Gastrocnemius medialis (tissue), 4 donors: ENCODE measurements around the gene PALLD. TPM values are rescaled to one million over a fixed set of nuclear protein-coding genes. Genes with fewer than 3 reads are reported as not detected.

Source experiments
- ATAC-seq, 2 donors: fragments of 150-250 bp; one replicate each; pipeline ENCODE4 v1.9.1; 2016
- DNase-seq, 2 donors: peaks; one replicate each; pipeline ENCODE4 v3.0.0-alpha.2; 2019
- H3K27ac ChIP-seq, 4 donors: fragments of 200-600 bp; sonication (generic); 1 replicate in 1 of 4; 2 replicates in 3 of 4; pipeline ENCODE4 v1.5.1; 2016 to 2018; ENCODE audit warnings: mild to moderate bottlenecking in 2 of 4, moderate library complexity in 1 of 4
- H3K27me3 ChIP-seq, 3 donors: fragments of 200-600 bp; sonication (generic) in 2 of 3; 1 replicate in 1 of 3; 2 replicates in 2 of 3; pipeline versions ENCODE4 v1.5.1 to v1.6.0; 2016 to 2019; ENCODE audit warnings: mild to moderate bottlenecking in 1 of 3, moderate library complexity in 1 of 3
- H3K36me3 ChIP-seq, 2 donors: fragments of 200-600 bp; sonication (generic) in 1 of 2; one replicate each; pipeline ENCODE4 v1.5.1; 2017 to 2018
- H3K4me1 ChIP-seq, 2 donors: fragments of 200-600 bp; sonication (generic) in 1 of 2; one replicate each; pipeline ENCODE4 v1.5.1; 2016 to 2017; ENCODE audit warnings: mild to moderate bottlenecking in 2 of 2
- H3K4me3 ChIP-seq, 4 donors: fragments of 200-600 bp; sonication (generic) in 3 of 4; 1 replicate in 1 of 4; 2 replicates in 3 of 4; pipeline ENCODE4 v1.5.1; 2016 to 2019; ENCODE audit warnings: mild to moderate bottlenecking in 2 of 4
- H3K9me3 ChIP-seq, 3 donors: fragments of 200-600 bp; sonication (generic) in 2 of 3; 1 replicate in 1 of 3; 2 replicates in 2 of 3; pipeline ENCODE4 v1.5.1; 2016 to 2019
- POLR2A ChIP-seq, 2 donors: fragments of 450-650 bp; IDR thresholded peaks; one replicate each; pipeline ENCODE4 v1.6.1; 2017; ENCODE audit warnings: antibody characterized with exemption in 2 of 2, mild to moderate bottlenecking in 2 of 2, moderate library complexity in 2 of 2
- in situ Hi-C, 4 donors: fragments of 200-750 bp; cut with MboI; loops; one replicate each; pipeline versions ENCODE4 v1.15.0 to v1.8.0; 2017; ENCODE audit warnings: low sequenced_read_pairs in 4 of 4
- intact Hi-C: fragments of 100-400 bp; cut with DNase I; formaldehyde crosslinking; loops from one replicate; pipeline ENCODE4 v1.15.1; 2023; ENCODE audit warnings: low total_unique reads
- total RNA-seq, 4 donors: library from RNA; depleted of rRNA; stranded (reverse); fragments of >200 nt; gene quantifications; one replicate each; pipeline versions ENCODE4 v1.1.0 to v1.2.3, GENCODE V29; 2016
- TF ChIP-seq, protein P1 (sequence below), 5 experiments: fragments of 450-650 bp in 3 of 5; fragments of 200-600 bp in 2 of 5; sonication (generic) in 2 of 5; IDR thresholded peaks in 4 of 5; conservative IDR thresholded peaks in 1 of 5; 1 replicate in 4 of 5; 2 replicates in 1 of 5; pipeline ENCODE4 v1.5.1; 2016 to 2019; ENCODE audit warnings: antibody characterized with exemption in 5 of 5, mild to moderate bottlenecking in 3 of 5, moderate library complexity in 3 of 5

Gene PALLD
- total RNA-seq, 4 donors from 2014 or later: 165 to 439 (median 319) TPM

- intact Hi-C loops: no loop called here
- ATAC-seq: no peak
- H3K4me1 ChIP-seq: peaks cover 50 to 62% of the 10 kb centered on the region in 2 donors
These were observed 384.2 kb downstream of the PALLD start for GRCh38 chr4:168880811-168881595.

DNA sequence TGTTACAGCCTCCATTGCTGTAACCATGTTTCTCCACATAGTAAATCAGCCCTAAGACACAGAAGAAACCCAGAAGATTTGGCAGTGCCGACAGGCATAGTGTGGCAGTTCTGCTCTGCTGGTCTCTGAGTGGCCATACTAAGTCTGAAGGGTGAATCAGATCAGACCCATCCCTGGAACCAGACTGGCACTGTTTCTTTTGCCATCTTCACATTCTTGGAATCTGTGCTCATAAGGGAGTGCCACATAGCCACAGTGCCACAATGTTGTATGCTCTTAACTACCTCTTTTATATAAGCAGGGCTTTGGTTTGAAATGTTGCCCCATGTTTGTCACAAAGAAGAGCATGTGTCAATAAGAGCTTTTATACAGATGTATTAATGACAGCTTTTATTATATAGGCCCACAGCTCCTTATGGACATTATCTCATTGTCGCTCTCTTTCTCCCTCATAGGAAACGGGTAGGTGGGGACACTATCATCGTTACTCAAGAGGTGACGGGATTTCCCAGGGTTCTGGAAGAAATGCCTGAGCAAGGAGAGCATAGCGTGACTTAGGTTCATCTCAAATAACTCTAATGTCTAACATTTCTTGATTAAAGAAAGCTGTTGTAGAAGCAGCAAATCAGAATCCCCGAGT is 385.0 kb downstream of the PALLD start:
- intact Hi-C loops: no loop called here
- ATAC-seq (peak in 1 of 2 donors; percentile 30), DNase-seq (no peak)
- TF ChIP-seq POLR2A (IDR thresholded peaks at IDR 0.05): no peak
- TF ChIP-seq, protein P1, sequence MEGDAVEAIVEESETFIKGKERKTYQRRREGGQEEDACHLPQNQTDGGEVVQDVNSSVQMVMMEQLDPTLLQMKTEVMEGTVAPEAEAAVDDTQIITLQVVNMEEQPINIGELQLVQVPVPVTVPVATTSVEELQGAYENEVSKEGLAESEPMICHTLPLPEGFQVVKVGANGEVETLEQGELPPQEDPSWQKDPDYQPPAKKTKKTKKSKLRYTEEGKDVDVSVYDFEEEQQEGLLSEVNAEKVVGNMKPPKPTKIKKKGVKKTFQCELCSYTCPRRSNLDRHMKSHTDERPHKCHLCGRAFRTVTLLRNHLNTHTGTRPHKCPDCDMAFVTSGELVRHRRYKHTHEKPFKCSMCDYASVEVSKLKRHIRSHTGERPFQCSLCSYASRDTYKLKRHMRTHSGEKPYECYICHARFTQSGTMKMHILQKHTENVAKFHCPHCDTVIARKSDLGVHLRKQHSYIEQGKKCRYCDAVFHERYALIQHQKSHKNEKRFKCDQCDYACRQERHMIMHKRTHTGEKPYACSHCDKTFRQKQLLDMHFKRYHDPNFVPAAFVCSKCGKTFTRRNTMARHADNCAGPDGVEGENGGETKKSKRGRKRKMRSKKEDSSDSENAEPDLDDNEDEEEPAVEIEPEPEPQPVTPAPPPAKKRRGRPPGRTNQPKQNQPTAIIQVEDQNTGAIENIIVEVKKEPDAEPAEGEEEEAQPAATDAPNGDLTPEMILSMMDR (IDR thresholded peaks at IDR 0.05 in 4 of 5, conservative IDR thresholded peaks at IDR 0.05 in 1 of 5): no peak
- H3K4me3 ChIP-seq: no peak overlapping the region
- peaks cover 0 to 6% of the 10 kb centered on the region in 2 donors for H3K36me3 ChIP-seq
- no peaks in the 10 kb centered on the region for H3K27me3 ChIP-seq
- in situ Hi-C loops: no loop called here
- peak overlapping the region; percentile 62 to 78 (median 73) for H3K27ac ChIP-seq
- no peaks in the 10 kb centered on the region for H3K9me3 ChIP-seq
- peaks cover 49 to 64% of the 10 kb centered on the region in 2 donors for H3K4me1 ChIP-seq

More at GRCh38 chr4:168880811-168881595, 384.2 kb downstream of the PALLD start:
- in situ Hi-C loops: no loop called here
- TF ChIP-seq POLR2A (IDR thresholded peaks at IDR 0.05): no peak
- TF ChIP-seq, protein P1 (IDR thresholded peaks at IDR 0.05 in 4 of 5, conservative IDR thresholded peaks at IDR 0.05 in 1 of 5): no peak
- peak in 1 of 2 donors; percentile 26 for DNase-seq
- Histone ChIP-seq H3K27me3 (no peaks in the 10 kb centered on the region), H3K36me3 (peaks cover 0 to 6% of the 10 kb centered on the region in 2 donors), H3K9me3 (no peaks in the 10 kb centered on the region), H3K4me3 (no peak overlapping the region), H3K27ac (peak overlapping the region; percentile 62 to 78 (median 73))

DNA sequence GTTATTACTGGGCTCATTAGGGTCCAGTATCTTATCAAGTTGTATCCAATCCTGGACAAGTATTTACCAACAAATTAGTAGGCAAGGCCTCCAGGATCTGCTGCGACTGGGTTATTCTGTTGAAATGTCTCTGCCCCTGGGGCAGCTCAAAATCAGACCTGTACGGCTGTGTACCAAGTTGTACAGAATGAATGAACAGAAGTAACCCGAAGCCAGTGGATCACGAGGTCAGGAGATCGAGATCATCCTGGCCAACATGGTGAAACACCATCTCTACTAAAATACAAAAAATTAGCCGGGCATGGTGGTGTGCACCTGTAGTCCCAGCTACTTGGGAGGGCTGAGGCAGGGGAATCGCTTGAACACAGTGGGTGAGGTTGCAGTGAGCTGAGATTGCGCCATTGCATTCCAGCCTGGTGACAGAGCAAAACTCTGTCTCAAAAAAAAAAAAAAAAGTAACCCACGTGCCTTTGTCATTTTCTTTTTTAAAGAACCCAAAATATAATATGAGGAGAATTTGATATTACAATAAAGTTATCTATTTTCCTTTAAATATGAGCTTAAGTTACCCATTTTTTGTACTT is 385.9 kb downstream of the PALLD start:
- in situ Hi-C loops (no loop called here), intact Hi-C loops (no loop called here)
- ATAC-seq (no peak), DNase-seq (peak in 1 of 2 donors; percentile 56)
- TF ChIP-seq POLR2A (IDR thresholded peaks at IDR 0.05): no peak
- TF ChIP-seq, protein P1 (IDR thresholded peaks at IDR 0.05 in 4 of 5, conservative IDR thresholded peaks at IDR 0.05 in 1 of 5): no peak
- Histone ChIP-seq H3K4me1 (peaks cover 51 to 72% of the 10 kb centered on the region in 2 donors), H3K27me3 (no peaks in the 10 kb centered on the region), H3K27ac (peak overlapping the region; percentile 21 to 78 (median 68)), H3K9me3 (no peaks in the 10 kb centered on the region), H3K4me3 (no peak overlapping the region), H3K36me3 (peaks cover 0 to 6% of the 10 kb centered on the region in 2 donors)

DNA sequence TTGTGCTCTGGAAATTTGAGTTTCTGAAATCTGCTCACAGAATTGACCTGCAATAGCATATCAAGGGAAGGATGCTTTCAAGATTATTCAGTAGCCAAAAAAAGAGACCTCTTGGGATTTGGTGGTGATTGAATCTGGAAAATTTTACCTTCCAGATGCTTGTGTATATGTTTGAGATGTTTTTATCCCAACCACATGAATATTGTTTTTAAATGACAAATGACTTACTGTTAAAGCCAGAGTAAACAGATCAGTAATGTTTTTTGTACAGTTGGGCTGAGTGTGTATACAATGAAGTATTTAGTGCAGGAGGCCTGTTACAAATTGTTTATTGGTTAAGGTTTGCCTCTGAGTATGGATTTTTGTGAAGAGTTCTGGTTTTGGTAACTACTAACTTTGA is 386.7 kb downstream of the PALLD start:
- intact Hi-C loops (no loop called here), in situ Hi-C loops (no loop called here)
- H3K27me3 ChIP-seq: no peaks in the 10 kb centered on the region
- ATAC-seq (no peak), DNase-seq (no peak)
- H3K9me3 ChIP-seq: no peaks in the 10 kb centered on the region
- H3K4me3 ChIP-seq: no peak overlapping the region
- TF ChIP-seq, protein P1 (IDR thresholded peaks at IDR 0.05 in 4 of 5, conservative IDR thresholded peaks at IDR 0.05 in 1 of 5): no peak
- H3K36me3 ChIP-seq: peaks cover 0 to 6% of the 10 kb centered on the region in 2 donors
- H3K27ac ChIP-seq: peak overlapping the region; percentile 21 to 78 (median 68)
- peaks cover 51 to 78% of the 10 kb centered on the region in 2 donors for H3K4me1 ChIP-seq
